ENCODE results near the gene ARHGEF2.

ARHGEF2 gene

GRCh38 chr1:155975375-155976061 is 2.8 kb downstream of the ARHGEF2 start:
- TF ChIP-seq CTCF (conservative IDR thresholded peaks at IDR 0.05; ENCODE audit: low read depth, low read length): no peak
- peak overlapping the region; percentile 90 for H3K4me3 ChIP-seq (ENCODE audit: low read length)
- no peak for DNase-seq (ENCODE audit: low read depth)

GRCh38 chr1:155974208-155975115 is 3.9 kb downstream of the ARHGEF2 start:
- TF ChIP-seq CTCF (conservative IDR thresholded peaks at IDR 0.05; ENCODE audit: low read depth, low read length): no peak
- DNase-seq (ENCODE audit: low read depth): no peak
- H3K4me3 ChIP-seq (ENCODE audit: low read length): peak overlapping the region; percentile 90

DNA sequence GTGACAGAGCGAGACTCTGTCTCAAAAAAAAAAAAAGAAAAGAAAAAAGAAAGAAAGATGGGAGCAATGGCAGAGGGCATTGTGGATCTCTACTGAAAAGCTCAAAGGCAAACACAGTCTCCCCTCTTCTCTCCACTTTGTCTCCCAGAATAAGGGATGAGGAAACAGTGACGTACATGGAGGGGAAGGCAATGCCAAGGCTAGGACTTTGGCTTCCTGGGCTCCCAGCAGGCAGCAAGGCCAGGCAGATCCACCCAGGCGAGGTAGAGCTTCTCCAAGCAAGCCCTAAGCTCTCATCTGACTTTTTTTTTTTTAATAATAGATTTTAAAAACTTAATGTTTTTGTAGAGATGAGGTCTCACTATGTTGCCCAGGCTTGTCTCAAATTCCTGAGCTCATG is 4.6 kb downstream of the ARHGEF2 start:
- H3K4me3 ChIP-seq (ENCODE audit: low read length): no peak overlapping the region
- TF ChIP-seq CTCF (conservative IDR thresholded peaks at IDR 0.05; ENCODE audit: low read depth, low read length): no peak
- DNase-seq (ENCODE audit: low read depth): no peak

DNA sequence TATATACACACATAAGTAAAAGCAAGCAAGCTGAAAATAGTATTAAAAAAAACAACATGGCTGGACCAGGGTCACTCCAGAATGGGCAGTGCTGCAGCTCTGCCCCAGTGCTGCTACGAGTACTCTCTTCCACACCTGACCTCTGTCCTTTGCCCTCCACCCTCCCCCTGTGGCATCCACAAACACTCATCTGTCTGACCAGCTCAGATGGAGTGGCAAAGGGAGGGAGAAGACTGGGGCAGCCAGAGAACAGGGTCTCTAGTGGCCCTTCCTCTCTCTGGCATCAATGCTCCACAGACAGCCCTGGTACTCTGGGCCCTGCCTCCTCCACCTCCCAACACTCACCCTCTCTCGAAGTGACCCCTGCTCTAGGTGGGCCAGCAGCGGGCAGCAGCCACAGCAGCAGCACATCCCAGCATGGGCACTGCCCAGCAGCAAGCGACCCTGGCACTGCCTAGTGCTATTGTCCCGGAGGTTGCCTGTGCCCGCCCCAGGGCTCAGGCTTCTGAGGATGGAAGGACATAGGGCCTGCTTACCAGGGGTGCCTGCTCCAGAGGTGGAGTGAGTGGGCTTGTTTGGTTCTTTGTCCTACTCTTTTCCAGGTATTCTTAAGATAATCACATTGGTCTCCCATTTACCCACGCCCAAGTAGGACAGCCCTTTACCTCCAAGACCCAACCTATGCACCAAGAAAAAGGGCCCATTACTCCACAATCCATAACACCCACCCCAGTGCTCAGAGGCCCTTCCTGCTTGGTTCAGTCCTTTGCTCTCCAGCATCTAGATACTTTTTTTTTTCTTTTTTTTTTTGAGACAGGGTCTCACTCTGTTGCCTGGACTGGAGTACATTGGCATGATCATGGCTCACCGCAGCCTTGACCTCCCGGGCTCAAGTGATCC is 6.2 kb downstream of the ARHGEF2 start:
- no peak overlapping the region for H3K4me3 ChIP-seq (ENCODE audit: low read length)
- no peak for DNase-seq (ENCODE audit: low read depth)
- TF ChIP-seq CTCF (conservative IDR thresholded peaks at IDR 0.05; ENCODE audit: low read depth, low read length): no peak

GRCh38 chr1:155970531-155971167 is 7.7 kb downstream of the ARHGEF2 start:
- TF ChIP-seq CTCF (conservative IDR thresholded peaks at IDR 0.05; ENCODE audit: low read depth, low read length): no peak
- no peak overlapping the region for H3K4me3 ChIP-seq (ENCODE audit: low read length)
- DNase-seq (ENCODE audit: low read depth): peak; percentile 66

DNA sequence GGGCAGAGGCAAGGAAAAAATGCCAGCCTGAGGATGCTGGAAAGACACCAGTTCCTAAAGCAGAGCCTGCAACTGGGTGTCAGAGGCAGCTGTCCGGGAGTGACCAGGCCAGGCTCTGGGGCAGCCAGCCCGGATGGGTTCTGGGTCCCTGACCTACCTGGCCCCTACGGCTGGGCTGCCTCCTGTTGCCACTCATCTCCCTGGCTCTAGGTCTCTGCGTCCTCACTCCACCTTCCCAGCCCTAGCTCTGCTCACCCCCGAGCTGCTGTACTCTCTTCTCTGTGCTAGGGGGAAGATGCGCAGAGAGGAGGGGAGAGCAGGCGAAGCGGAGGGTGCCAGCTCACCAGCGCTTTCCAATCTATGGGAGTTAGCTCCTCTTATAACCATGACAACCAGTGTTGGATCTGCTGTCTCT is 9.0 kb downstream of the ARHGEF2 start:
- no peak for DNase-seq (ENCODE audit: low read depth)
- H3K4me3 ChIP-seq (ENCODE audit: low read length): no peak overlapping the region
- no peak for TF ChIP-seq CTCF (conservative IDR thresholded peaks at IDR 0.05; ENCODE audit: low read depth, low read length)
